Cerebellar cortex (tissue), 1 donor: ENCODE measurements around the gene TBXAS1.
"Not testable (repeated sequence)": the region's sequence is repeated elsewhere in the genome, so short reads cannot be mapped to it uniquely, and the experiment has no call there.

Source experiments
- DNase-seq: peaks from one replicate; pipeline ENCODE4 v3.0.0-alpha.2; 2015; ENCODE audit warnings: low spot score

The TBXAS1 gene

DNA sequence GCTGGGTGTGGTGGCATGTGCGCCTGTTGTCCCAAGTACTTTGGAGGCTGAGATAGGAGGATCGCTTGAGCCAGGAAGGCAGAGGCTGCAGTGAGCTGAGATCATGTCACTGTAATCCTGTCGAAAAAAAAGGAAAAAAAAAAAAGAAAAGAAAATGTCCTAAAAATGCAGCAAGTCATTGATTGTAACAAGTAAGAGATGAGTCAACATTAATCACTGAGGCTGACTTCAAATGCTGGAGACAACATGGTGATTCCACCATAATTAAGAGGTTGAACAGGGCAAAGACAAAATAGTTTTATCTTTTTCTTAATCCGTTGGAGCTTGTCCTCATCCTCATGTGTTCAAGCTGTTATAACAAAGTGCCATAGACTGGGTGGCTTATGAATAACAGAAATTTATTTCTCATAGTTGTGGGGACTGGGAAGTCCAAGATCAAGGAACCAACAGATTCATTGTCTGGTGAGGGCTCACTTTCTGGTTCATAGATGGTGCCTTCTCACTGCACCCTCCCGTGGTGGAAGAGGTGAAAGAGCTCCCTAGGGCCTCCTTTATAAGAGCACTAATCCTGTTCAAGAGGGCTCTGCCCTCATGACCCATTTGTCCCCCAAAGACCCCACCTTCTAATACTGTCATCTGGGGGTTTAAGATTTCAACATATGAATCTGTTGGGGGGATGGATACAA, 60.3 kb downstream of the TBXAS1 start:
- DNase-seq = no peak

DNA sequence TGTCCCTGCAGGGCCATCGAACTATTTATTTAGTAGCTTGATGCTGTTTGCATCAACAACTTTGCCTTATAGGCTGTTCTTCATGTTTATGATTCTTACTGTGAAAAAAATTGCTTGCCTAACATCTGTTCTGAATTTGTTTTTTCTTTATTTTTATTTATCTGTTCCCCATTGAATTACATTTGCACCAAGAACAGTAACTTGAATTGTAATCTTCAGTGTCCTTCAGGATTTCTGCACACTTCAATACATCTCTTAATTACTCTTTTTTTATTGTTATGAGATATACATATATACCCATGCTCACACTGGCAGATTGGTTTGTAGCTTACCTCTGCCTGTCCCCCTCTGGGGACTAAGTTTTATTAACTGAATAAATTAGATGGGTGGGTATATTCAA, 64.4 kb downstream of the TBXAS1 start:
- DNase-seq = no peak

DNA sequence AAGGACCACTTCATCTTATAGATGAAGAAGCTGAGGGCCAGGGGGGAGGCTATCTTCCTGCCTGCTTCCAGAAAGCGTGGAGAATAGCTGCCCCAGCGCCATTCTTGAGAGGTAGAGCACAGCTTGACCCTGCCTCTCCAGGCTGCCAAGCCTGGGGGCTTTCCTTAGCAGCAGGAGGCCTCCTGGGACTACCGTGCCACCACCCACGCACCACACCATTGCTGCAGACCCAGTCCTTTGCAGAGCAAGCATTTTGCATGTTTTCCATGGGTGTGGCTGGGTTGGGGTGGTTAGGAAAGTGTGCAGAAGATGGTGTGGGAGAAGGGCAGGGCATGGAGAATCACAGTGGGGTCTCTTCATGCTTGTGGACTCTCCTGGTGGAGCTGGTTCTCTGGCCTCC, 64.9 kb downstream of the TBXAS1 start:
- DNase-seq = no peak

DNA sequence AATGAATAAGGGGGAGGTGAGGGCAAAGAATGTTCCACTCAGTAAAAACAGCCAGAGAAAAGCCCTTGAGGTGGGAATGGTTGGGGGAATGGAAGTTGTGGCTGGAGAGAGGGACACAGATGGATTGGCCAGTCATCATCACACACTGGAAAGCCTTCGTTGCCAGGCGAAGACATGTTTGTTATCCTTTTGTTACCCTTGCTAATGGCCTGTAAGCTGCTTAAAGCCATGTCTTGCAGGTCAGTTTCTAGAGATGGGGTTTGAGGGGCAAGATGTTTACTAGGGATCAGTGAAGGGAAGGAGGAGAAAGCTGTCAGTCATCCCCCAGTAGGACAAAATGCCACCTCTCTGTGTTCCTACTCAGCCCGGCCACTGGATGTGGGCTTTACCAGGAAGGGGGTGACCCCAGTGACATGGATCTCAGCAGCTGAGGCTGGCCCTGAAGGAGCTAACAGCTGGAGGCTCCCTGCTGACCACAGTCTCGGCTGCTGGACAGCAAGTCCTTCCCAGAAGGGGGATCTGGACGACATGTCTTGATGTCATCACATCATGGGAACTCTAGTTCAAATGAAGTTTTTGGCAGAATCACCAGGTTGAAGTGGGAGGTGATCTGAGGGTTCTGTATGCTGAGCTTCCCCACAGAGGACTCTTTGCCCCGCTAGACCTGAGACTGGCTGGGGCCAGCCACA, 66.2 kb downstream of the TBXAS1 start:
- no peak for DNase-seq

DNA sequence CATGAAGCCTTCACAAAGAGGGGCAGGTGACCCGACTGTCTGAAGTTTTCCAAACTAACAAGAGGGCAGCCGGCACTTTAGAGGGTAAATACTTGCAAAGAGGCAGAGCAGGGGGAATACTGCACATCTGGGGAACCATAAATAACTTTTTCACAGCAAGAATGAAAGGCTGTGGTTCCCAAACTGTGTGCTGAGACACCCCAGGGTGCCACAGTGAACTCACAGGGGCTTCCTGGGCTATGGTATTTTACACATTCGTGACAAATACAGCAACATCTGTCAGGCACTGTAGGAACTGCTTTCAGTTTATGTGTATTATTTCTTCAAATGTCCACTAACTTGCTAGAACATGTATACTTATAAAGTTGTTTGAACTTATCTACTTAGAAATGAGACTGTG, 67.2 kb downstream of the TBXAS1 start:
- DNase-seq = no peak

DNA sequence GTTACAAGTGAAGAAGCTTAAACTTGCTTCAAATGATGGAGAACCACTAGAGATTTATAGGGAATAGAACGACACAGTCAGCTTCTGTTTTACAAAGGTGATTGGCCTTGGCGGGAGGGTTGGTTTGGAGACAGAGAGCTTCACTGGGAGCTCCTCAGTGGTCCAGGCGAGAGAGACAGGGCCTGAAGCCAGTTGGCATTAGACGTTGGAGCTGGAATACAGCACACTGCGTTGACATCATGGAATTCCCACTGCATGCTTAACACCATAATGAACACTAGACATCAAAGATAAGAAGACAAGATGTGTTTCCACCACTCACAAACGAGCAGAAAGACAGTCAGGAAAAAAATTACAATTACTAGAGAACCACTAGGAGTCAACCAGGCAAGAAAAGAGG, 67.8 kb downstream of the TBXAS1 start:
- no peak for DNase-seq

DNA sequence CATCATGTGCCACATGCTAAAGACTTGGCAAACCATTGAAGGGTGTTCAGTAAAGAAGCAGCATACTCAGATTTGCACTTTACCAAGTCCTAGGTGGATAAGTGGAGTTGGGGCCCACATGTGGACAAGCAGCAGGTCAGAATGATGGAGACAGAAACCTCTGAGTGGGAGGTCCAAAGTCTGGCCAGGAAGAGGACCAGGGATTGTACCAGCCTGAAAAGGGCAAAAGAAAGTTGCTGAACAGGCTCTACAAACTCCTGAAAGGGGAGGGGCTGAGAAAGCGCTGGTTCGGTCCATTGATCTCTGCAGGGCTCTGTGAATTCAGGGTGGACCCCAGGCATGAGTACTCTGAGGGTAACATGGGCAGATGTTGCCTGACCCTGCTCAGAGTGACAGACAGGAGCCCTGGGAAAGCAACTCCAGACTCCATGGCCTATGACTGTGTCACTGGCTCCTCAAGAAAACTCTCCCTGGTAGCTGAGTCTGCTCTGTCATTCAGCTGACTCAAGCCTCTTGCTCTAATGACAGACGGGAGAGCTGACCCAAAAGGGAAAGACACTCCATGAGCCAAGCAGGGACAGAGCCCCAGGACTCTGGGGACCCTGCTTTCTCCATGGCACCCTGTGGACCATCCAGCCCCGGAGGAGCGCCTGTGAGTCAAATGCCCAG, 68.5 kb downstream of the TBXAS1 start:
- DNase-seq = no peak

DNA sequence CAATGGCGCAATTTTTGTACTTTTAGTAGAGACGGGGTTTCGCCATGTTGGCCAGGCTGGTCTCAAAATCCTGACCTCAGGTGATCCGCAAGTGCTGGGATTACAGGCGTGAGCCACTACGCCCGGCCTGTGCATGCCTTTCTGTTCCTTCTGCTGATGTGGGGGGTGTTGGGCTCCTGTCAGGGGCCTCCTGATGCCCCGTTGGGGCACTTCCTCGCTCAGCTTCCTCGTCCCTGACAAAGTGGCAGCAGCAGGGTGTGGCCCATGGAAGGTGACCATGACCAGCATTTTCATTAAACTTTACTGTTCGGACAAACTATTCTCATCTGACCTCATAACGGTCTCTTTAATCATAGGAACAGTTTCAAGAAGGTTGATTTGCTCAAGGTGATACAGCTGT, 69.4 kb downstream of the TBXAS1 start:
- no peak for DNase-seq

DNA sequence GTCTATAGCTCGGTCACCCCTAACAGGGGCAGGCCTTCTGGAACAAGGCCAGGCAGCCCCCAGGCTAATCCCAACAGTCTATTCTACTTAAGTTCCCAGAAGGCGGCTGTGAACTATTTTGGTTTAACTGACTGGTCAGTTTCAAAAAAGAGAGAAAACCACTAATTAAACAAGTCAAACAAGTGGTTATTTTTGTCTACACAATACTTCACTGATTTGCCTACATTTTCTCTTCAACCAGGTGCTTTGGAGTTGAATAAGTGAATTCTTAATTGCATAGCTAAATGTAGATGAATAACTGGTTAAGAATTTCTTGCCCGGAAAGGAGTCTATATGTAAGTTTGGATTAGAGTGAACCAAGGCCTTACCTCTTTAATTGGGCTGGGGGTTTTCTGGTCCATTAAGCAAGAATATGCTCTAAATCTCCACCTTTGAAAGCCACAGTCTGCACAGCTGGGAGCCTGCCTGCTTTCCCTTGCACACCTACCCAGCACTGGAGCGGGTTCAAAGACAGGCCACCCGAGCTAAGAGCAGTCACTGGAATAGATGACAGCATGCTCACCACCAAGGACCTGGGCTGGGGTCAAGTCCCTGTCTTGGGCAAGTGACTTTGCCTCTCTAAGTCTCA, 70.4 kb downstream of the TBXAS1 start:
- no peak for DNase-seq

DNA sequence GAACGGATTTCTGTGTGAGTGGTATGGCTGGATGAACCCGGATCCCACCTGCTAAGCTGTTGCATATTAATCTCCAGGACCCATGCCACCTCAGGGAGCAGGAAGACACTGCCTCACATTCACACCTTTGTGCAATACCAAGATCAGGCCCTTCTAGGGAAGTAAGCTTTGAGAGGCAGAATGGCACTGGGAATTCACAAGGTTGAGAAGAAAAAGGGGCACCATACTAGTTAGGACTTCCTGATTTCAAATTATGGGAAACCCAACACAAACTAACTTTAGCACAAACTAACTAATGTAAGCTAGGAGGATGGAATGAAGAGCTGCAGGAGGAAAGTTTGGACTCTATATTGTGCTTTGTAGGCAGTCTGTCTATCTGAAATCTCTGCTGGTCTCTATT, 71.3 kb downstream of the TBXAS1 start:
- no peak for DNase-seq

DNA sequence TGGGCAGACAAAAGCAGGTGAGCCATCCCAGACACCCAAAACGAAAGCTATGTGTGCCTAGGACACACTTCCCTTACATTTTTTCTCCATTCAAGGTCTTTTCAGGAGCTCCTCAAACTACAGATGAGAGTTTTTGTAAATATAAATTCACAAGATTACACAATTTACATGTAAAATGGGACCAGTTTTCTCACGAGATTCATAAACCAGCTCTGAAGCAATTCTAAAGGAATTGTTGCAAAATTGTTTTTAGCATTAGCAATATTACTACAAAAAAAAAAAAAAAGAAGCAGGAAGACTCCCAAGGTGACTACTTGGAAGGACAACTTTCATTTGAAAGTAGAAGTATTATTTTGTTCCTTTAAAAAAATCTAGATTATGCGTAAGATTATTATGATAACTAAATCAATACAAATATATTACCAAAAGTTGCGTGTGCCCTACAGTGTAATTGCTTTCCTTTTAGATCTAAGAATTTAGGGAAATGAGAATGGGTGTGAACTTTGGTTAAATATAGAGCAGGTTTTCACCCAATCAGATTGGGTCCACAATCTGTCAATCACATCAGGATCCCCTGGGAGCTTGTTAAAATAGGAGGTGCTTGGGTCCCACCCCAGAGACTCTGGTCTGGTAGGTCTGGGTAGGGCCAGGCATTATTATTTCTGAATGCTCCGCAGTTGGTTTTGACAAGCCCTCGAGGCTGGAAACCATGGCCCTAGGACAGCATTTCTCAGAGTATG, 72.2 kb downstream of the TBXAS1 start:
- no peak for DNase-seq

DNA sequence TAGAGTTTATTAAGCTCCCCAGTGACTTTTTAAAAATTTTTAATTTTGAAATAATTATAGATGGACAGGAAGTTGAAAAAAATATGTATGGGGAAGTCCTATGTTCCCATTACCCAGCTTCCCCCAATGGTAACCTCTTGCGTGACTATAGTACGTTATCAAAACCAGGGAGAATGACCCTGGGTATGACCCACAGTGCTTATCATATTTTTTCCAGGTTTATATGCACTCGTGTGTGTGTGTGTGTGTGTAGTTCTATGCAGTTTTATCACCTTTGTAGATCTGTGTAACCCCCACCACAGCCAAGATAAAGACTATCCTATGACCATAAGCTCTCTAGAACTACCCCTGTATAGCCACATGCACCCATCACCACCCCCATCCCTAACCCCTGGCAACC, 72.8 kb downstream of the TBXAS1 start:
- DNase-seq = no peak

DNA sequence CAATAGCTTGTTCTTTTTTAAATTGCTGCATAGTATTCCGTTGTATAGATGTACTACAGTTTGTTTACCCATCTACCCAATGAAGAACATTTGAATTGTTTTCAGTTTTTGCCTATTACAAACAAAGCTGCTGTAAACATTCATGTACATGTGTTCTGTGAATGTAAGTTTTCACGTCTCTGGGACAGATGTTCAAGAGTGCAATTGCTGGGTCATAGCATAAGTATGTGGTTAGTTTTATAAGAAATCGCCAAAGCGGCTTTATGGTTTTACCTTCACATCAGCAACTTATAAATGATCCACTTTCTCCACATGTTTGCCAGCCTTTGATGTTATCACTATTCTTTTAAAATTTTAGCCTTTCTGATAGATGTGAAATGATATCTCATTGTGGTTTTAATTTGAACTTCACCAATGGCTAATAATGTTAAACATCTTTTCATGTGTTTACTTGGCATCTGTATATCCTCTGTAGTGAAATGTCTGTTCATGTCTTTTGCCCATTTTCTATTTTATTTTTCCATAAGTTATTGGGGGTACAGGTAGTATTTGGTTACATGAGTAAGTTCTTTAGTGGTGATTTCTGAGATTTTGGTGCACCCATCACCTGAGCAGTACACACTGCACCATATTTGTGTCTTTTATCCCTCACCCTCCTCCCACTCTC, 73.5 kb downstream of the TBXAS1 start:
- DNase-seq = no peak

DNA sequence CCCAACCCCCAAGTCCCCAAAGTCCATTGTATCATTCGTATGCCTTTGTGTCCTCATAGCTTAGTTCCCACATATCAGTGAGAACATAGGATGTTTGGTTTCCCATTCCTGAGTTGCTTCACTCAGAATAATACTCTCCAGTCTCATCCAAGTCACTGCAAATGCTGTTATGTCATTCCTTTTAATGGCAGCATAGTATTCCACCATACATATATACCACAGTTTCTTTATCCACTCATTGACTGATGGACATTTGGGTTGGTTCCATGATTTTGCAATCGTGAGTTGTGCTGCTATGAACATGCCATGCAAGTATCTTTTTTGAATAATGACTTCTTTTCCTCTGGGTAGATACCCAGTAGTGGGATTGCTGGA, 74.0 kb downstream of the TBXAS1 start:
- DNase-seq = not testable (repeated sequence)

DNA sequence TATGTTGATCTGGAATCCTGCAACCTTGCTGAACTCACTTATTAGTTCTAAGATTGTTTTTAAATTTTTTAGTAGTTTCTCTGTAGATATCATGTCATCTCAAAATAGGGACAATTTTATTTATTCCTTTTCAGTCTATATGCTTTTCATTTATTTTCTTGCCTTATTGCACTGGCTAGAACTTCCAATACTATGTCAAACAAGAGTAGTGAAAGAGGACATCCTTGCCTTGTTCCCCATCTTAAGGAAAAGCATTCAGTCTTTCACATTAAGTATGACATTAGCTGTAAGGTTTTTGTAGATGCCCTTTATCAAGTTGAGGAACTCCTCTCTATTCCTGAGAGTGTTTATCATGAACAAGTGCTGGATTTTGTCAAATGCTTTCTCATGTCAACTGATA, 77.8 kb downstream of the TBXAS1 start:
- no peak for DNase-seq

DNA sequence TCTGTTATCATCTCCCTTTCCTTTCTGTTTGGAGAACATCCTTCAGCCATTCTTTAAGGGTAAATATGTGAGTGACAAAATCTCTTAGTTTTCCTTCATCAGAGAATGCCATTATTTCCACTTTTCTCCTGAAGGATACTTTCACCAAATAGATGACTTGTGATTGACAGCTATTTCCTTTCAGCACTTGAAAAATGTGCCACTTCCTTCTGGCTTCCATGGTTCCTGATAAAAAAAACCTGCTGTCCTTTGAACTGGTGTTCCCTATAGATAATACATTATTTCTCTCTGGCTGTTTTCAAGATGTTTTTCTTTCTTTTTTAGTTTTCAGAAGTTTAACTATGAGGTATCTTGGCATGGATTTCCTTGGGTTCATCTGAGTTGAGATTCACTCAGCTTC, 79.7 kb downstream of the TBXAS1 start:
- DNase-seq = no peak

DNA sequence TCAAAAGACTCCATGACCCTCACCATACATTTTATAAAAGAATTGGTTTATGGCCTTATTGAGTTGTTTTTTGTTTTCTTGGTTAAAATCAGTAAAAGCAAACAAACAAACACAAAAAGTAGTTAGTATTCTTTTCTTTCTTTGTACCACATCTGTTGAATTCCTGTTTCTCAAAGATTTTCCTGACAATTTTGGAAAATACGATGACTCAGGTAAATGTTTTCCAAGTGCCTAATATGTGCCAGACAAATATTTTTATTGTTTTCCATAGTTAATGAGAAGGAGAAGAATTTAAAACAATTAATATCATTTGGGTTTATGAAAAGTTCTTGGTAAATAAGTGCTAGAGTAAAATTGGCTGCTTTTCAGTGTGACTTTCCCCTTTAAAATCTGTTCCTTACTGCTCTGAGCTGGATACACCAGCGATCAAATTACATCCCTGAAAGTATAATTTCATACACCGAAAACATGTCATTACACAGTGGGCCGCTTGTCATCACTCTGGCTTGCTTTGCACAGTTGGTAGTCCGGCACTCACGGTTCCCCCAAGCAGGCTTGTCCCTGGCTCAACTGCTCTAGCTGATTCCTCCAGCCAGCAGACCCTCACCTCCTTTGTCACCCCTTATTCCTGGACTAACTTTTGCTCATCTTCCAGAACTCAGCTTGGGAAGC, 80.5 kb downstream of the TBXAS1 start:
- no peak for DNase-seq

DNA sequence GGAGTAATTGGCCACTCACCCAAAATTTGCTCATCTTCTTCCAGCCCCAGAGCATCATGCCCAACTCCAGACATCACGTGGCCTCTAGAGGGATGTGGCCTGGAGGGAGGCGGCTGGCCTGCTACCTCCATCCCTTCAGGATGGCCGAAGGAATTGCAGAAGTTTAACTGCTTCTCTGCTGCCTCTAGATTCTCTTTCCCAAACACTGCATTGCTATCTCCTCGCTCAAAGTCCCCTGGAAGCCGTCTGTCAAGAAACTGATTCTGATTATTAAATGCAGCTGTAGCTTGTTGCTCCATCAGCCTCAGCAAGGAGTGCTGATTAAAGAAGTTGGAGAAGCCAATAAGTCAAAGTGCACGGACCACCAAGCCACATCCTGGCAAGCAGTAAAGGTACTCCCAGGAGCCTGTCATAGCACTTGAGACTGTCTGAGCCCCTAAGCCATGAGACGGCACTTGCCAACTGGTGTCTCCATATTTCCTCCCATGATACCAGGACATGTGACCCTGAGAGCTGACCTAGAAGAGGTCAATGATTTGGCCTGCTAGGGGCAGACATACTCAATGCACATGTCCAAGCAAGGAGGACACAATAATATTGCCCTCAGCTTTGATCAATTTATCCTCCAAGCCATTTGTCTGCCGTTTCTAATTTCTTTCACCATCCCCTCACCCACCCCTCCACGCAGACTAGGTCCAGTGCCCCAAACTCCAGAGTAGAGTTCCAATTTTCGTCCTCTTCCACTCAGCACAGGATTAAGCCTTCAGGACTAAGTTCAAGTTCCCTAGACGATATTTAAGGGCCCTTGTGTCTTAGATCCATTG, 84.2 kb downstream of the TBXAS1 start:
- no peak for DNase-seq

DNA sequence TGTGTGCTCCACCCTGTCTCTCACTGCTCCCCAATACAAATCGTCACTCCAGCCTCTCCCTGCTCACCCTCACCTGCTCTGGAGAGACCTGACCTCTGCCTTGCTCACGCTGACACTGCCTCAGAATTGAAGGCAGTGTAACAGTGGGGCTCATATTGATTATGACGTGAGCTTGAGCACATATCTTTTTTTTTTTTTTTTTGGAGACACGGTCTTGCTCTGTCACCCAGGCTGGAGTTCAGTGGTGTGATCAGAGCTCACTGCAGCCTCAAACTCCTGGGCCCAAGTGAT, 84.7 kb downstream of the TBXAS1 start:
- no peak for DNase-seq
